Measurements from ENCODE around the gene RALY.

Gene RALY

DNA sequence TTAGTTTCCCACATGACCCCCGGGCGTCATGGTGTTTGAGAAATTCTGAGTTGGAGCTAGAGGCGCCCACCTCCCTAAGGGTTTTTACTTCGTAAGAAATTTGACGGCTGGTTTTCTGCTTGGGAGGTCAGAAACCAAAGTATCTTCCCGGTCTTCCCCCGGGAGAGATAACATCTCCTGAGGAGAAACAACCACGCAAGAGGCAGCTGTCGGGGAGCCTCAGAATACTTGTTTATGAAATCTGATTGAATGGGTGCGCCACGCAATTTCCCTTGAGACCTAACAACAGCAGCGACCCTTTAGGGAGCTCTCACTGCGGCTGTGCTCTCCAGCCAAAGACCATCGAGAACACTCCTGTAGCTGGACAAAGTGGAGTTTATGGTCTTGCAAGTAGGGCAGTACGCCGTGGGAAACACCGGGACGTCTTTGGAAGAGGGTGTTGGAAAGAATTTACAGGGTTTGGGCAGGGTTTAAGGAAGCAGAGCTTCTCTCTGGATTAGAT is 118.9 kb downstream of the RALY start:
- peaks cover 32% of the 10 kb centered on the region for H3K4me1 ChIP-seq (ENCODE audit: low read depth, poor library complexity, severe bottlenecking)
- H3K4me2 ChIP-seq = peak overlapping the region; percentile 93
- TF ChIP-seq, protein P1, sequence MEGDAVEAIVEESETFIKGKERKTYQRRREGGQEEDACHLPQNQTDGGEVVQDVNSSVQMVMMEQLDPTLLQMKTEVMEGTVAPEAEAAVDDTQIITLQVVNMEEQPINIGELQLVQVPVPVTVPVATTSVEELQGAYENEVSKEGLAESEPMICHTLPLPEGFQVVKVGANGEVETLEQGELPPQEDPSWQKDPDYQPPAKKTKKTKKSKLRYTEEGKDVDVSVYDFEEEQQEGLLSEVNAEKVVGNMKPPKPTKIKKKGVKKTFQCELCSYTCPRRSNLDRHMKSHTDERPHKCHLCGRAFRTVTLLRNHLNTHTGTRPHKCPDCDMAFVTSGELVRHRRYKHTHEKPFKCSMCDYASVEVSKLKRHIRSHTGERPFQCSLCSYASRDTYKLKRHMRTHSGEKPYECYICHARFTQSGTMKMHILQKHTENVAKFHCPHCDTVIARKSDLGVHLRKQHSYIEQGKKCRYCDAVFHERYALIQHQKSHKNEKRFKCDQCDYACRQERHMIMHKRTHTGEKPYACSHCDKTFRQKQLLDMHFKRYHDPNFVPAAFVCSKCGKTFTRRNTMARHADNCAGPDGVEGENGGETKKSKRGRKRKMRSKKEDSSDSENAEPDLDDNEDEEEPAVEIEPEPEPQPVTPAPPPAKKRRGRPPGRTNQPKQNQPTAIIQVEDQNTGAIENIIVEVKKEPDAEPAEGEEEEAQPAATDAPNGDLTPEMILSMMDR (conservative IDR thresholded peaks at IDR 0.05; ENCODE audit: low read depth, low read length) = no peak
- peak overlapping the region; percentile 86 for H3K27ac ChIP-seq
- H4K20me1 ChIP-seq (ENCODE audit: insufficient read depth) = peaks cover 26% of the 10 kb centered on the region
- peak overlapping the region; percentile 92; the same call in 1 of the 2 replicates for H3K9ac ChIP-seq
- peak overlapping the region; percentile 91 for H2AFZ ChIP-seq (ENCODE audit: low read depth)
- no peaks in the 10 kb centered on the region for H3K27me3 ChIP-seq (ENCODE audit: insufficient read depth, low read depth)
- H3K36me3 ChIP-seq (ENCODE audit: insufficient read depth) = 0 out of 2 replicates have a peak, but pooled peaks cover 4% of the 10 kb centered on the region
- peak overlapping the region; percentile 35 for H3K4me3 ChIP-seq (IDR thresholded peaks at IDR 0.05; ENCODE audit: insufficient read depth, low read depth, low read length)
- H3K79me2 ChIP-seq (ENCODE audit: insufficient read depth, low read depth) = peaks cover 44% of the 10 kb centered on the region

DNA sequence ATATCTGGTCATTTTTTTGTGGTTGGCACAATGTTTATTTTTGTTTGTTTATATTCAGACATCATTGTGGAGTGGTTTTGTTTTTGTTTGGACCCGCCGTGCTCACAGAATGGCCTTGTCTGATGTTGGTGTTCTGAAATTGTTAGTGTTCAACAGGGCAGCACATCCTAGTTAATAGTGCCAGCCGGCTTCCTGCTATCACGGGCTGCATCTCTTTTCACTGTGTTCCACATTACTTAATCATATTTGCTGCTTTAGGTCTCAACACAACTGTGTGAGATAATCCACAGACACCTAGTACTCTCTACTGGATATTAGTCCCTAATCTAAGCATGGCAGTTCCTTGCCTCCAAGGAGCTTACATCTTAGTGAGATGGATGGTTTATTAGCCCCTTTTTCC is 121.1 kb downstream of the RALY start:
- Histone ChIP-seq H3K4me2 (no peak overlapping the region), H3K27ac (no peak overlapping the region)

DNA sequence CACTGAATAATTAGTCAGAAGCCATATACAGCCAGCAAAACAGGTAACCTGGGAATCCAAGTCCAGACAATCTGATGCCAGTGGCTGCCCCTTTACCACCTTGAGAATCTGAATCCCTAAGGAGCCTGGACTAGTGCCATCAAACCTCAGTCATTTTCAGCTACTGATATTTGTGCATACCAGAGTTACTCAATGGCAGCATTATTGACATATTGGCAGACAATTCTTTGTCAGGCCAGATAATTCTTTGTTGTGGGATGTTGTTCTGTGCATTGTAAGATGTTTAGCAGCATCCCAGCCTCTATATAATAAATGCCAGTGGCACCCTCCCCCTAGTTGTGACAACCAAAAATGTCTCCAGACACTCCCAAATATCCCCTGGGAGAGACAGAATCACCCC is 121.5 kb downstream of the RALY start:
- no peaks in the 10 kb centered on the region for H3K27me3 ChIP-seq (ENCODE audit: insufficient read depth, low read depth)
- no peaks in the 10 kb centered on the region for H3K36me3 ChIP-seq (ENCODE audit: insufficient read depth)
- H3K27ac ChIP-seq = no peak overlapping the region
- peaks cover 3% of the 10 kb centered on the region; the same call in 1 of the 2 replicates for H4K20me1 ChIP-seq (ENCODE audit: insufficient read depth)
- H2AFZ ChIP-seq (ENCODE audit: low read depth) = no peak overlapping the region
- peaks cover 19% of the 10 kb centered on the region for H3K79me2 ChIP-seq (ENCODE audit: insufficient read depth, low read depth)
- no peak overlapping the region for H3K9ac ChIP-seq
- no peak overlapping the region for H3K4me3 ChIP-seq (IDR thresholded peaks at IDR 0.05; ENCODE audit: insufficient read depth, low read depth, low read length)
- TF ChIP-seq, protein P1 (conservative IDR thresholded peaks at IDR 0.05; ENCODE audit: low read depth, low read length) = no peak
- H3K4me1 ChIP-seq (ENCODE audit: low read depth, poor library complexity, severe bottlenecking) = peaks cover 6% of the 10 kb centered on the region
- no peak overlapping the region for H3K4me2 ChIP-seq

More for the DNA sequence above, 121.1 kb downstream of the RALY start:
- no peak overlapping the region for H3K9ac ChIP-seq
- no peak overlapping the region for H3K4me3 ChIP-seq (IDR thresholded peaks at IDR 0.05; ENCODE audit: insufficient read depth, low read depth, low read length)
- H3K27me3 ChIP-seq (ENCODE audit: insufficient read depth, low read depth) = no peaks in the 10 kb centered on the region
- TF ChIP-seq, protein P1 (conservative IDR thresholded peaks at IDR 0.05; ENCODE audit: low read depth, low read length) = no peak
- peaks cover 11% of the 10 kb centered on the region for H3K4me1 ChIP-seq (ENCODE audit: low read depth, poor library complexity, severe bottlenecking)
- no peaks in the 10 kb centered on the region for H3K36me3 ChIP-seq (ENCODE audit: insufficient read depth)
- H4K20me1 ChIP-seq (ENCODE audit: insufficient read depth) = peaks cover 8% of the 10 kb centered on the region
- H3K79me2 ChIP-seq (ENCODE audit: insufficient read depth, low read depth) = peaks cover 23% of the 10 kb centered on the region
- H2AFZ ChIP-seq (ENCODE audit: low read depth) = no peak overlapping the region

DNA sequence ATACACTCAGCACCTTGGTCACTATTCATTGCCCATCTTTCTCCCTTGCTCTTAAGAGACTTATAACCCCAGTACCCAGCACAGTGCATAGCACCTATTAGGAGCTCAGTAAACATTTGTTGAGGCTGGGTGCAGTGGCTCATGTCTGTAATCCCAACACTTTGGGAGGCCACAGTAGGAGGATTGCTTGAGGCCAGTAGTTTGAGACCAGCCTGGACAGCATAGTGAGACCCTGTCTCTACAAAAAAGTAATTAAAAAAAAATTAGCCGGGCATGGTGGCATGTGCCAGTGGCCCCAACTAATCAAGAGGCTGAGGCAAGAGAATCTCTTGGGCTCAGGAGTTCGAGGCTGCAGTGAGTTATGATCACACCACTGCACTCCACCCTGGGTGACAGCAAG is 126.5 kb downstream of the RALY start:
- H3K4me1 ChIP-seq (ENCODE audit: low read depth, poor library complexity, severe bottlenecking) = peaks cover 17% of the 10 kb centered on the region
- no peak overlapping the region for H3K4me3 ChIP-seq (IDR thresholded peaks at IDR 0.05; ENCODE audit: insufficient read depth, low read depth, low read length)
- H3K9ac ChIP-seq = no peak overlapping the region
- H4K20me1 ChIP-seq (ENCODE audit: insufficient read depth) = no peaks in the 10 kb centered on the region
- H3K79me2 ChIP-seq (ENCODE audit: insufficient read depth, low read depth) = no peaks in the 10 kb centered on the region
- TF ChIP-seq, protein P1 (conservative IDR thresholded peaks at IDR 0.05; ENCODE audit: low read depth, low read length) = no peak
- no peak overlapping the region for H3K27ac ChIP-seq
- no peaks in the 10 kb centered on the region for H3K36me3 ChIP-seq (ENCODE audit: insufficient read depth)
- no peaks in the 10 kb centered on the region for H3K27me3 ChIP-seq (ENCODE audit: insufficient read depth, low read depth)
- no peak overlapping the region for H2AFZ ChIP-seq (ENCODE audit: low read depth)
- H3K4me2 ChIP-seq = no peak overlapping the region

Data from KMS-11 (cell line).